HCT116 (cell line): ENCODE results near the gene BTNL9. TPM values are rescaled to one million over a fixed set of nuclear protein-coding genes. Genes with fewer than 3 reads are reported as not detected.

Experiments used
- ATAC-seq: fragments of 200-7000 bp; cut with Tn5 transposase; 2 replicates; pipeline ENCODE4 v1.9.1; 2020; ENCODE audit warnings: mild to moderate bottlenecking, moderate library complexity
- BruUV-seq: library from RNA; stranded (reverse); fragments of 400-500 nt; replicated peaks from 2 replicates; lab custom pipeline; 2021; lab: Mats Ljungman, UMichigan
- CTCF ChIA-PET: fragments of 300-600 bp; sonication (Branson Sonifier 250); formaldehyde crosslinking; loops from one replicate; lab custom pipeline; 2021; ENCODE audit warnings: antibody characterized with exemption; lab: Charles Lee
- POLR2A ChIA-PET: fragments of 300-600, 350-600 bp; sonication (Branson Sonifier 250); formaldehyde crosslinking; loops from one replicate; lab custom pipeline; 2021; ENCODE audit warnings: antibody characterized with exemption; lab: Charles Lee
- RAD21 ChIA-PET, 2 experiments: fragments of 300-600 bp; sonication (Branson Sonifier 250); formaldehyde crosslinking; loops; one replicate each; lab custom pipeline; 2023; ENCODE audit warnings: low total read pairs in 2 of 2; ENCODE audit not compliant: uncharacterized antibody in 2 of 2, unreplicated experiment in 2 of 2, low non-redundant PET in 1 of 2; lab: Charles Lee
- DNase-seq: peaks from one replicate; pipeline ENCODE4 v3.0.0-alpha.2; 2010; ENCODE audit warnings: low read depth, low spot score
- H2AFZ ChIP-seq: fragments of 200-600 bp; shearing (Covaris generic), sonication (generic); 2 replicates; pipeline ENCODE4 v1.6.1; 2017; ENCODE audit warnings: low read depth, mixed run types, mixed read lengths, antibody characterized with exemption, low read length; ENCODE audit not compliant: poor library complexity, severe bottlenecking
- H3K27ac ChIP-seq: 2 replicates; pipeline ENCODE4 v1.5.1; 2012; ENCODE audit warnings: low read depth, low read length
- H3K27me3 ChIP-seq: fragments of 200-600 bp; sonication (generic); 2 replicates; pipeline ENCODE4 v1.6.1; 2016; ENCODE audit warnings: mixed run types, low read length, mixed read lengths; ENCODE audit not compliant: insufficient read depth
- H3K36me3 ChIP-seq, 2 experiments: fragments of 200-500 bp in 1 of 2; fragments of 200-600 bp in 1 of 2; sonication (Bioruptor generic) in 1 of 2; sonication (generic) in 1 of 2; 2 replicates each; pipeline versions ENCODE4 v1.5.1 to v1.6.1; 2014 to 2016; ENCODE audit warnings: low read length in 2 of 2, inconsistent platforms in 1 of 2, mixed read lengths in 1 of 2, mixed run types in 1 of 2; ENCODE audit not compliant: insufficient read depth in 2 of 2, control insufficient read depth in 1 of 2
- H3K4me1 ChIP-seq, 2 experiments: fragments of 200-600 bp in 1 of 2; sonication (generic) in 1 of 2; 2 replicates each; pipeline versions ENCODE4 v1.5.1 to v1.6.1; 2012 to 2017; ENCODE audit warnings: low read length in 2 of 2, inconsistent platforms in 1 of 2, mild to moderate bottlenecking in 1 of 2, mixed read lengths in 1 of 2, mixed run types in 1 of 2, moderate library complexity in 1 of 2; ENCODE audit not compliant: insufficient read depth in 2 of 2, control insufficient read depth in 1 of 2
- H3K4me2 ChIP-seq: fragments of 200-600 bp; sonication (generic); 2 replicates; pipeline ENCODE4 v1.6.1; 2017; ENCODE audit warnings: mixed run types, low read length, mixed read lengths
- H3K4me3 ChIP-seq, 2 experiments: fragments of 200-600 bp in 1 of 2; sonication (generic) in 1 of 2; replicated peaks in 1 of 2; 2 replicates each; pipeline ENCODE4 v1.5.1; 2011 to 2016; ENCODE audit warnings: low read length in 2 of 2, control low read depth in 1 of 2, low read depth in 1 of 2, mild to moderate bottlenecking in 1 of 2, mixed read lengths in 1 of 2, mixed run types in 1 of 2
- H3K79me2 ChIP-seq: fragments of 200-600 bp; sonication (generic); 2 replicates; pipeline ENCODE4 v1.6.1; 2017; ENCODE audit warnings: mild to moderate bottlenecking, mixed run types, low read length, moderate library complexity, mixed read lengths; ENCODE audit not compliant: insufficient read depth
- H3K9ac ChIP-seq: fragments of 200-600 bp; sonication (generic); 2 replicates; pipeline ENCODE4 v1.6.1; 2016; ENCODE audit warnings: low read length, mixed read lengths
- H3K9me2 ChIP-seq: fragments of 200-600 bp; sonication (generic), shearing (Covaris generic); 2 replicates; pipeline ENCODE4 v1.6.1; 2017; ENCODE audit warnings: mixed run types, mild to moderate bottlenecking, moderate library complexity; ENCODE audit not compliant: insufficient read depth
- H3K9me3 ChIP-seq, 2 experiments: fragments of 200-500 bp in 1 of 2; fragments of 200-600 bp in 1 of 2; sonication (Bioruptor generic) in 1 of 2; sonication (generic) in 1 of 2; 2 replicates each; pipeline ENCODE4 v1.6.1; 2014 to 2017; ENCODE audit warnings: low read length in 2 of 2, mixed read lengths in 2 of 2, inconsistent platforms in 1 of 2, low read depth in 1 of 2, mild to moderate bottlenecking in 1 of 2, mixed run types in 1 of 2, moderate library complexity in 1 of 2; ENCODE audit not compliant: control insufficient read depth in 1 of 2, insufficient read depth in 1 of 2
- H4K20me1 ChIP-seq: fragments of 200-600 bp; sonication (generic), shearing (Covaris generic); 2 replicates; pipeline ENCODE4 v1.6.1; 2017; ENCODE audit warnings: mixed run types, mild to moderate bottlenecking, moderate library complexity; ENCODE audit not compliant: insufficient read depth
- CBX3 ChIP-seq: IDR thresholded peaks from 2 replicates; pipeline ENCODE4 v1.6.1; 2012; ENCODE audit warnings: low read depth
- CEBPB ChIP-seq: IDR thresholded peaks from 2 replicates; pipeline ENCODE4 v1.6.1; 2012; ENCODE audit warnings: low read depth
- EGR1 ChIP-seq: IDR thresholded peaks from 2 replicates; pipeline ENCODE4 v1.6.1; 2012; ENCODE audit warnings: low read depth
- ELF1 ChIP-seq: IDR thresholded peaks from 2 replicates; pipeline ENCODE4 v1.6.1; 2012; ENCODE audit warnings: low read depth, borderline replicate concordance
- JUND ChIP-seq: IDR thresholded peaks from 2 replicates; pipeline ENCODE4 v1.6.1; 2012
- MAX ChIP-seq: IDR thresholded peaks from 2 replicates; pipeline ENCODE4 v1.6.1; 2012
- POLR2A ChIP-seq: IDR thresholded peaks from 2 replicates; pipeline ENCODE4 v1.7.0; 2011; ENCODE audit warnings: borderline replicate concordance; ENCODE audit not compliant: insufficient read depth, insufficient read length; ENCODE audit errors: extremely low read depth
- POLR2AphosphoS5 ChIP-seq: IDR thresholded peaks from 2 replicates; pipeline ENCODE4 v1.6.1; 2011; ENCODE audit warnings: mild to moderate bottlenecking, low read depth, low read length, moderate library complexity
- RAD21 ChIP-seq: IDR thresholded peaks from 2 replicates; pipeline ENCODE4 v1.6.1; 2012; ENCODE audit warnings: low read depth, mild to moderate bottlenecking
- SIN3A ChIP-seq: IDR thresholded peaks from 2 replicates; pipeline ENCODE4 v1.6.1; 2012; ENCODE audit warnings: low read depth
- SP1 ChIP-seq: IDR thresholded peaks from 2 replicates; pipeline ENCODE4 v1.6.1; 2012; ENCODE audit warnings: low read depth
- SRF ChIP-seq: IDR thresholded peaks from 2 replicates; pipeline ENCODE4 v1.6.1; 2012; ENCODE audit warnings: low read depth
- TCF7L2 ChIP-seq: IDR thresholded peaks from 2 replicates; pipeline ENCODE4 v1.7.0; 2011; ENCODE audit warnings: borderline replicate concordance, inconsistent platforms; ENCODE audit not compliant: insufficient read depth, insufficient read length; ENCODE audit errors: extremely low read depth
- YY1 ChIP-seq: IDR thresholded peaks from 2 replicates; pipeline ENCODE4 v1.6.1; 2011; ENCODE audit warnings: low read length, low read depth, moderate library complexity, mild to moderate bottlenecking; ENCODE audit not compliant: insufficient replicate concordance; ENCODE audit errors: extremely low read depth
- ZBTB33 ChIP-seq: IDR thresholded peaks from 2 replicates; pipeline ENCODE4 v1.6.1; 2011; ENCODE audit warnings: mild to moderate bottlenecking, low read length, moderate library complexity; ENCODE audit not compliant: insufficient replicate concordance; ENCODE audit errors: extremely low read depth
- ZFX ChIP-seq: fragments of 450-650 bp; IDR thresholded peaks from 2 replicates; pipeline ENCODE4 v1.6.1; 2017
- ZNF274 ChIP-seq: fragments of 200-500 bp; sonication (Bioruptor generic); IDR thresholded peaks from 2 replicates; pipeline ENCODE4 v1.6.1; 2014; ENCODE audit warnings: mild to moderate bottlenecking, low read depth, low read length, inconsistent platforms
- intact Hi-C: fragments of 100-400 bp; cut with micrococcal nuclease; formaldehyde crosslinking; loops from 2 replicates; pipeline ENCODE4 v1.10.0; 2022
- total RNA-seq: library from RNA; stranded (reverse); gene quantifications from one replicate; pipeline ENCODE4 v1.2.1, GENCODE V29; 2021; ENCODE audit not compliant: unreplicated experiment
- TF ChIP-seq, protein P1 (sequence below): IDR thresholded peaks from 2 replicates; pipeline ENCODE4 v1.6.1; 2012
- TF ChIP-seq, protein P2 (sequence below), 3 experiments: fragments of 200-600 bp in 1 of 3; sonication (generic) in 1 of 3; IDR thresholded peaks in 2 of 3; conservative IDR thresholded peaks in 1 of 3; 2 replicates each; pipeline ENCODE4 v1.5.1; 2012 to 2017; ENCODE audit warnings: low read depth in 2 of 3, low read length in 2 of 3, antibody characterized with exemption in 1 of 3, borderline replicate concordance in 1 of 3, control low read depth in 1 of 3, mild to moderate bottlenecking in 1 of 3, mixed read lengths in 1 of 3, mixed run types in 1 of 3, moderate library complexity in 1 of 3; ENCODE audit not compliant: insufficient read depth in 1 of 3

Gene BTNL9
- total RNA-seq, 1 experiment from 2014 or later: 11.7 TPM

DNA sequence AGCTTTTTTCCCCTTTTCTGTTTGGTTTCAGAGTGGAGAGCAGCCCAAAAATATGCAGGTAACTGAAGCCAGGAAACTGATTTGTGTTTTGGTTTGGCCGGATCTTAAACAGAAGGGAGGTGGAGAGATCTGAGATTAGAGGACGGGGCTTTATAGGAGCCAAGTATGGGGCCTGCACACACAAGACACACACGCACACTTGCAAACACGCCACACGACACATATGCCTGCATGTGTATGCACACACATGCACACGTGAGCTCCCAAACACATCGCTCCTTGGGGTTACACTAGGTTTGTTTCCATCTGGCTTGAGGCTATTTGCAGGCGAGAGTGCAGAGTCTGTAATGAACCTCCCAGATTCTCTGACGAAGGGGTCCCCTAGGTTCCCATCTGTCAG, 18.3 kb downstream of the BTNL9 start:
- Histone ChIP-seq H2AFZ (no peak overlapping the region), H3K4me2 (no peak overlapping the region), H3K27me3 (no peaks in the 10 kb centered on the region), H3K9ac (no peak overlapping the region), H3K9me2 (no peaks in the 10 kb centered on the region), H3K4me3 (no peak overlapping the region), H4K20me1 (no peaks in the 10 kb centered on the region), H3K4me1 (peaks cover 0 to 8% of the 10 kb centered on the region in 2 experiments; a peak in 1 of 4 replicates), H3K36me3 (no peaks in the 10 kb centered on the region), H3K27ac (no peak overlapping the region), H3K79me2 (no peaks in the 10 kb centered on the region), H3K9me3 (no peaks in the 10 kb centered on the region)
- ATAC-seq (no peak), DNase-seq (no peak)
- intact Hi-C loops: no loop called here
- TF ChIP-seq EGR1 (no peak), ZFX (no peak), POLR2AphosphoS5 (no peak)
- CTCF ChIA-PET: no interaction called here
- BruUV-seq: no TSS peak
- POLR2A ChIA-PET: no interaction called here
- RAD21 ChIA-PET: no interaction called here

GRCh38 chr5:181058786-181059296, 18.8 kb downstream of the BTNL9 start:
- DNase-seq (no peak), ATAC-seq (no peak)
- H3K4me1 ChIP-seq: peaks cover 0 to 2% of the 10 kb centered on the region in 2 experiments; a peak in 1 of 4 replicates
- intact Hi-C loops: no loop called here
- CTCF ChIA-PET: no interaction called here
- no peak overlapping the region for H3K4me3 ChIP-seq
- H3K4me2 ChIP-seq: no peak overlapping the region
- no peaks in the 10 kb centered on the region for H3K36me3 ChIP-seq
- no peak overlapping the region for H2AFZ ChIP-seq
- no peaks in the 10 kb centered on the region for H3K79me2 ChIP-seq
- no peaks in the 10 kb centered on the region for H3K9me3 ChIP-seq
- H4K20me1 ChIP-seq: no peaks in the 10 kb centered on the region
- no peaks in the 10 kb centered on the region for H3K9me2 ChIP-seq
- POLR2A ChIA-PET: no interaction called here
- RAD21 ChIA-PET: no interaction called here
- H3K27me3 ChIP-seq: no peaks in the 10 kb centered on the region
- no TSS peak for BruUV-seq
- no peak overlapping the region for H3K9ac ChIP-seq
- H3K27ac ChIP-seq: no peak overlapping the region
- TF ChIP-seq EGR1 (no peak), POLR2A (no peak), SP1 (no peak), ZNF274 (no peak), YY1 (no peak), CBX3 (no peak), ELF1 (no peak), SRF (no peak), MAX (no peak), SIN3A (no peak), JUND (no peak), CEBPB (no peak), RAD21 (no peak), TCF7L2 (no peak), ZBTB33 (no peak)
- TF ChIP-seq, protein P1, sequence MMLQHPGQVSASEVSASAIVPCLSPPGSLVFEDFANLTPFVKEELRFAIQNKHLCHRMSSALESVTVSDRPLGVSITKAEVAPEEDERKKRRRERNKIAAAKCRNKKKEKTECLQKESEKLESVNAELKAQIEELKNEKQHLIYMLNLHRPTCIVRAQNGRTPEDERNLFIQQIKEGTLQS: no peak
- TF ChIP-seq, protein P2, sequence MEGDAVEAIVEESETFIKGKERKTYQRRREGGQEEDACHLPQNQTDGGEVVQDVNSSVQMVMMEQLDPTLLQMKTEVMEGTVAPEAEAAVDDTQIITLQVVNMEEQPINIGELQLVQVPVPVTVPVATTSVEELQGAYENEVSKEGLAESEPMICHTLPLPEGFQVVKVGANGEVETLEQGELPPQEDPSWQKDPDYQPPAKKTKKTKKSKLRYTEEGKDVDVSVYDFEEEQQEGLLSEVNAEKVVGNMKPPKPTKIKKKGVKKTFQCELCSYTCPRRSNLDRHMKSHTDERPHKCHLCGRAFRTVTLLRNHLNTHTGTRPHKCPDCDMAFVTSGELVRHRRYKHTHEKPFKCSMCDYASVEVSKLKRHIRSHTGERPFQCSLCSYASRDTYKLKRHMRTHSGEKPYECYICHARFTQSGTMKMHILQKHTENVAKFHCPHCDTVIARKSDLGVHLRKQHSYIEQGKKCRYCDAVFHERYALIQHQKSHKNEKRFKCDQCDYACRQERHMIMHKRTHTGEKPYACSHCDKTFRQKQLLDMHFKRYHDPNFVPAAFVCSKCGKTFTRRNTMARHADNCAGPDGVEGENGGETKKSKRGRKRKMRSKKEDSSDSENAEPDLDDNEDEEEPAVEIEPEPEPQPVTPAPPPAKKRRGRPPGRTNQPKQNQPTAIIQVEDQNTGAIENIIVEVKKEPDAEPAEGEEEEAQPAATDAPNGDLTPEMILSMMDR (IDR thresholded peaks at IDR 0.05 in 2 of 3, conservative IDR thresholded peaks at IDR 0.05 in 1 of 3; ENCODE audit: borderline replicate concordance in 1 of 3, insufficient read depth in 1 of 3, low read depth in 2 of 3, low read length in 2 of 3): no peak
